Measurements from ENCODE around the gene YWHAH.

DNA sequence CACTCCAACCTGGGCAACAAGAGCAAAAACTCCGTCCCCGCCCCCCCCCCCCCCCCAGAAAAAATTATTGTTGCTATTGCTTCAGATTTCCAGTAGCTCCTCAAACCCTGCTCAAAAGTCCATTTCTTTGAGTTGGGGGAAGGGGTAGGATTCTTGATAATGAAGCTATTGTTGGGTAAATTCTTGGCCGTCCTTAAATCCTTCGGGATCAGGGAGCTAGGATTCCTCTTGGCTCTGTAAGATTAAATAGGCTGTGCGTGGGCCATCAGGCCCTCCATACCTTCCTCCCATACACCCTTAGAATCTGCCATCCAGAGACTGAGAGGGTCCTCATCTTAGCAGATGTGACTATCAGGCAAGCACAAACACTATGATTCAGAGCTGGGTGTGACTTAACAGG is 16.4 kb downstream of the YWHAH start:
- TF ChIP-seq, protein P1, sequence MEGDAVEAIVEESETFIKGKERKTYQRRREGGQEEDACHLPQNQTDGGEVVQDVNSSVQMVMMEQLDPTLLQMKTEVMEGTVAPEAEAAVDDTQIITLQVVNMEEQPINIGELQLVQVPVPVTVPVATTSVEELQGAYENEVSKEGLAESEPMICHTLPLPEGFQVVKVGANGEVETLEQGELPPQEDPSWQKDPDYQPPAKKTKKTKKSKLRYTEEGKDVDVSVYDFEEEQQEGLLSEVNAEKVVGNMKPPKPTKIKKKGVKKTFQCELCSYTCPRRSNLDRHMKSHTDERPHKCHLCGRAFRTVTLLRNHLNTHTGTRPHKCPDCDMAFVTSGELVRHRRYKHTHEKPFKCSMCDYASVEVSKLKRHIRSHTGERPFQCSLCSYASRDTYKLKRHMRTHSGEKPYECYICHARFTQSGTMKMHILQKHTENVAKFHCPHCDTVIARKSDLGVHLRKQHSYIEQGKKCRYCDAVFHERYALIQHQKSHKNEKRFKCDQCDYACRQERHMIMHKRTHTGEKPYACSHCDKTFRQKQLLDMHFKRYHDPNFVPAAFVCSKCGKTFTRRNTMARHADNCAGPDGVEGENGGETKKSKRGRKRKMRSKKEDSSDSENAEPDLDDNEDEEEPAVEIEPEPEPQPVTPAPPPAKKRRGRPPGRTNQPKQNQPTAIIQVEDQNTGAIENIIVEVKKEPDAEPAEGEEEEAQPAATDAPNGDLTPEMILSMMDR (IDR thresholded peaks at IDR 0.05; ENCODE audit: insufficient read depth, low read depth, low read length) = no peak
- no peak for TF ChIP-seq EZH2 (IDR thresholded peaks at IDR 0.05; ENCODE audit: insufficient read depth, low read length)

Data from astrocyte (in vitro differentiated cells and primary cell).